NCI-H748 (cell line): Measurements from ENCODE around the gene COL20A1.
A peak's percentile ranks its signal among the peaks of the same experiment; 100 is the strongest.

ENCODE experiments used
- DNase-seq: peaks from one replicate; lab custom pipeline; 2025; ENCODE audit not compliant: unreplicated experiment; lab: John Stamatoyannopoulos, UW

COL20A1 gene

GRCh38 chr20:63346131-63347080 is 53.4 kb downstream of the COL20A1 start:
- no peak for DNase-seq

DNA sequence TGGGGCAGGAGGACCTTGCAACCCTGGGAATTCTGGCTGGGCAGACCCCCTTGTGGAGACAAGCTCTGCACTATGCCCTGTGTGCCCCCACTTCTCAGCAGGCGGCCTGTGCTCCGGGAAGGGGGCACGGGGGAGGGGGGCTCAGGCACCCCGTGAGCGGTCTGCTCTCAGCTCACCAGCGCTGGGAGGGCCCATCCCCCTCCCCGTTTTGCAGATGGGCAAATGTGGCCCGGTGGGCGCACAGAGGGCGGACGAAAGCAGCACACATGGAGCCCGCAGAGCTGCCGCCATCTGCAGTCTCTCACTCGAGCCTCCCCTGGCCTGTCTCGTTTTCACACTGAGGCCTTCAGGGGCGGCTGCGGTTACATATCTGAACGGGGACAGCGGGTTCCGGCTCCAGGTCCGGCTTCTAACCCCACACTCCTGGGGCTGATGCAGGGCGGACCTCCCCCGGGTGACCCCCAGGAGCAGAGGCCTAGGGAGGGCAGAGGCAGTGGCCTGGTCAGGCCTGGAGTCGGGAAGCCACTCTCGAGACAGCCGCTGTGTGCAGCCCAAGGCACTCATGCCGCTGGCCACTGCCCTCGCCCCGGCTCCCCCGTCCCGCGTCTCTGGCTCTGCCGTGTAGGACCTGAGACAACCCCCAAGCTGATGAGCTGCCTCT is 54.2 kb downstream of the COL20A1 start:
- no peak for DNase-seq

GRCh38 chr20:63347950-63348827 is 55.2 kb downstream of the COL20A1 start:
- no peak for DNase-seq

DNA sequence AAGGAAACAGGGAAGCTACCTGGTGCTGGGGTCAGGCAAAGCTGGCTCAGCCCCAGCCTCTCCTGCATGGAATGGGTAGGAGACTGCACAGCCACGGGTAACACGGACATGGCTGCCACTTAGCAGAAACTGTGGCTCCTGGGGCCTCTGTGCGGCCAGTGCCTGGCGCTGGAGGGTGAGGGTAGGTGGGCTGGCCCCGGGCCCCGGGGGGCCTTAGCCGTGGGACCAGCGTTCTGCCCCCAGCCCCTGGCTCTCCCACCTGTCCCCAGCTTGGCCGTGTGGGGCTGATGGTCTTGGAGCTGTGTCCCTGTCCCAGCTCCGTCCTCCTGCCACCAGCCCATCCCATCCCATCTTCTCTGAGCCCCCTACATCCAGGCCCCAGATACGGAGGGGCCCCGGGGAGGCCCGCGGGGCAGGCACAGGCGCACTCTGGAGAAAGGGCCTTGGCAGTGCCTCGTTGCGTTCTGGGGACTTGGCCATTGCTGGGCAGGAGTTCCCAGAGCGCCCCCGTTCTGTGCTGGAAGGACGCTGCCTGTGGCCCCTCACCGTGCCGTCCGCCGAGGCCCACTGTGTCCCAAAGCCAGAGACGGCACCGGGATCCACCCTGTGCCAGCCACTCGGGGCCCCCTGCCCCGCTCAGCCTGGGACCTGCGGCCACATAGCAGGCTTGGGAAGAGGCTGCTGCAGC is 56.0 kb downstream of the COL20A1 start:
- no peak for DNase-seq

- DNase-seq: no peak
These were observed 56.5 kb downstream of the COL20A1 start for GRCh38 chr20:63349516-63349895.

- DNase-seq: no peak
These were observed 57.2 kb downstream of the COL20A1 start for GRCh38 chr20:63350196-63350595.

DNA sequence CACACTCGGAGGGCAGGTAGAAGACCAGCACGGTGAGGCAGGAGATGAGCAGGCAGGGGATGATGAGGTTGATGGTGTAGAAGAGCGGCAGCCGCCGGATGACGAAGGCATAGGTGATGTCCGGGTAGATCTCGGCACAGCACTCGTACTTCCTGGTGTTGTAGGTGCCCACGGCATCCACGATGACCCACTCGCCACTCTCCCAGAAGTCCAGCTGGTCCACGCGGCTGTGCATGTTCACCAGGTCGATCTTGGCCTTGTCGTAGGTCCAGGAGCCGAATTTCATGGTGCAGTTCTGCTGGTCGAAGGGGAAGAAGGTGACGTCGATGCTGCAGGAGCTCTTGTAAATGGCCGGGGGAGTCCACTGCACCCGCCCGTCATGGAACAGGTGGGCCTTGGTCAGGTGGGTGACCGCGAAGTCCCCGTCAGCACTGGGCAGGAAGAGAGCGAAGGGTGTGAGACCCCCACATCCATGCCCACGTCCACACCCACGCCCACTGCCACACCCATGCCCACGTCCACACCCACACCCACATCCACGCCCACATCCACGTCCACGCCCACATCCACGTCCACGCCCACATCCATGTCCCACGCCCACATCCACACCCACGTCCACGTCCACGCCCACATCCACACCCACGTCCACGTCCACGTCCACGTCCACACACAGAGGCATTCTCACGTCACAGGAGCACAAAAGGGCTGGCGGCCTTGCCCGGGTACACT is 57.8 kb downstream of the COL20A1 start:
- no peak for DNase-seq

GRCh38 chr20:63351326-63351700 is 58.3 kb downstream of the COL20A1 start:
- DNase-seq: no peak

GRCh38 chr20:63351811-63352591 is 59.0 kb downstream of the COL20A1 start:
- peak; percentile 14 for DNase-seq

- no peak for DNase-seq
These were observed 59.8 kb downstream of the COL20A1 start for GRCh38 chr20:63352811-63353221.

DNA sequence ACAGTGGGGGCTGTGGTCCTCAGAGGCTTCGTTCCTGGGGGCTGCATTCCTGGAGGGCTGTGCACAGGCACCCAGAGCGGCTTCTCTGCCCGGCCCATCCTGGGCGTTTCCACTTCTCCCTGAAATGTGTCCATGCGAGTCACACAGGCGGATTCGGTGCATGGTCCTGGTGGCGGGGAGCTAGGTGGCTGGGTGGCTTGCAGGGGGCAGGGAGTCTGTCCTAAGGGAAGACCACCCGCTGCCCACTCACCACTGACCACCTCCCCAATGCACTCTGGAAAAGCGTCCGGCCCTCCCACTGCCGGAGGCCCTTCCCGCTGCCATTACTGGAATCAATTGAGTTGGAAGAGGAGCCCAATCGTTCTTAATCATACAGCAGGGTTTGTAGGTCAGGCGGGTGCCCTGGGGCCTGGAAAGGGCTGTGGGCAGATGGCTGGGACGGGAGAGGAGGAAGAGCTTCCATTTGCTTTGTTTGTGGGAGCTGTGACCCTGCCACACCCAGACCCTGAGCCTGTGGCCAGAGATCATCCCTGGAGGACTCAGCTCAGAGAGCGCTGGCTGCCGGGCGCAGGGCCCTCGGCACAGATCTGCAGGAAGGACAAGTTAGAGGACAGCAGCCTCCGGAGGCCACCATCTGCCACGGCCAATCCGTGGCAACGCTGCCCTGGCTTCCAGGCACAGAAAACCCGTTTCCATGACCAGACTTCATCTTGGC is 61.8 kb downstream of the COL20A1 start:
- DNase-seq: no peak

DNA sequence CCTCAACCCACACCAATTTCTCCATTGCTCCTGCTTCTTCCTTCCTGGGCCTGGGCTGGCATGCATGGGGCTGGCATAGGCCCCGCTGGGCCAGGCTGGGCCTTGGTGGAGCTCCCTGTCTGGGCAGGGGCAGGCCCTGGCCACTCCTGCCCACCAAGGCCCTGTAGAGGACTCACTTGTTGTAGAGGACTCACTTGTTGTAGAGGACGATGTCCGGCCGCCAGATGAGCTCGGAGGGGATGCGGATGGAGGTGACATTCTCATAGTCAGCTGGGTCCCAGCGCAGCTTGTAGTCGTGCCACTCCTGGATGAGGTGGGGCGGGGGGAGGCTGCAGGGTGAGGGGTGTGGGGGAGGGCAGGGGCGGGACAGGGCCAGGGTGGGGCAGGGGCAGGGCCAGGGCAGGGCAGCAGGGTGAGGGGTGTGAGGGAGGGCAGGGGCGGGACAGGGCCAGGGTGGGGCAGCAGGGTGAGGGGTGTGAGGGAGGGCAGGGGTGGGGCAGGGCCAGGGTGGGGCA is 62.9 kb downstream of the COL20A1 start:
- DNase-seq: no peak

DNA sequence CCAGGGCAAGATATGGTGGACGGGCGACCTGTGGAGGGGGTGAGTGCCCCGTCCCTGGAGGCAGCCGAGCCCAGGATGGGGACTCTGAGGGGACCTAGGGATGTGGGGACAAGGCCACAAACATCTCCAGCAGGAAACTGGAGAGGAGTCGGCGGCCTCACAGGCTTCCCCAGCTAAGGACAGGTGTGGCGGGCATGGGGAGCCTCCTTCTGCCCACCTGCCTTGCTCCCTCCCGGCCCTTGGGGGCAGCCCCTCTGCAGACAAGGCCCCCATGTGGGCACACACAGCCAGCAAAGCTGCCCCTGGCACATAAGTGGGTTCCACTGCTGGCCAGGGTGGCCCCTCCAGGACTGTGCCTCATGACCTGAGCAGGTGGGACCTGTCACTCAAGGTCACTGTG is 63.5 kb downstream of the COL20A1 start:
- DNase-seq: no peak

GRCh38 chr20:63356931-63357879 is 64.2 kb downstream of the COL20A1 start:
- DNase-seq: no peak

DNA sequence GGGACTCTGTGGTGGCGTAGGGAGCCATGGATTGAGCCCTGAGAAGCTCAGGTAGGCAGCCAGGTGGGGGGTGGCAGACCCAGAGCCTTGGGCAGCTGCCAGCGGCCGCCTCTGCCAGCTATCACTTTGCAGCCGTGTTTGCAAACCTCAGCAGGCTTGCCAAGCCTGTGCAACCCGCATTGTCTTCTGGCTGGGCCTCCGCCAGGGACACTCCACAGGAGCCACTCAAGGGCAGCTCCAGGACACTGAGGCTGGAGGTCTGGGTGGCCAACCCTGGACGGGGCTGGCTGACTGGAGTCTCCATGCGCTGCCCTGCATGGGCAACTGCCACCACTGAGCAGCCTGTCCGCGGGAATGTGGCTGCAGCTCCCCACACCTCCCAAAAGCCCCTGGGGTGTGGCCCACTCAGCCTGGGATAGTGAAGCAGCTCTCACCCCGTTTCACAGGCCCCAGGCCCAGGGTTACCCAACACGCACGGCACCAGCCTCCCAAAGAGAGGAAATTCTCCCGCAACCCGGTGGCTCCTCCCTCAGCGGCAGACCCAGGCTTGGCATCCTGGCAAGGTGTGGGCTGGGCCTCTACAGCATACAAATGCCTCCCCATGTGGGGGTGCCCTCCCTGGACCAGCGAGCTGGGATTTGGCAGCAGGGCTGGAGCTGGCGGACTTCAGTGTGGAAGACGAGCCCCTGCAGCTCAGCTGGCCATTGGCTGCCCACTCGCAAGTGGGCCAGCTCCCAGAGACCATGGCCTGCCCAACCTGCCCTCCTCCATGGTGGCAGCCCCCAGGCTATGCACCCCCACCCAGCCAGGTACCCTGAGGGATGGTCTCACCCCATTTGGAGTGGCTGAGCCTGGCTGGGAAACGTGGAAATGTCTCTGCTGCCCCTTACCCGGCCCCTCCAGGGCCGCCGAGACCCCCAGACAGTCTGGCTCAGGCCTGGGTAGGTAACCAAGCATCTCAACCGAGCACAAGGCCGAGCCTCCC is 65.2 kb downstream of the COL20A1 start:
- peak; percentile 45 for DNase-seq
